Left lobe of liver (tissue), 2 donors: Measurements from ENCODE around the gene UROC1. TPM values are rescaled to one million over a fixed set of nuclear protein-coding genes. Genes with fewer than 3 reads are reported as not detected.
A peak's percentile ranks its signal among the peaks of the same experiment; 100 is the strongest.

ENCODE experiments used
- ATAC-seq: fragments of 200-7000 bp; cut with Tn5 transposase; one replicate; pipeline ENCODE4 v1.9.1; 2020; ENCODE audit warnings: mild to moderate bottlenecking, moderate library complexity
- DNase-seq: peaks from one replicate; pipeline ENCODE4 v3.0.0-alpha.2; 2020; ENCODE audit warnings: low spot score
- total RNA-seq: library from RNA; stranded (reverse); gene quantifications from one replicate; pipeline ENCODE4 v1.2.1, GENCODE V29; 2021
- donor health status: DM: no; HTN: no; CAD: no; lungs with moderate emphysema.
- donor health status: DM: no; HTN: yes; CAD: no.

The UROC1 gene
- 112 TPM for total RNA-seq

DNA sequence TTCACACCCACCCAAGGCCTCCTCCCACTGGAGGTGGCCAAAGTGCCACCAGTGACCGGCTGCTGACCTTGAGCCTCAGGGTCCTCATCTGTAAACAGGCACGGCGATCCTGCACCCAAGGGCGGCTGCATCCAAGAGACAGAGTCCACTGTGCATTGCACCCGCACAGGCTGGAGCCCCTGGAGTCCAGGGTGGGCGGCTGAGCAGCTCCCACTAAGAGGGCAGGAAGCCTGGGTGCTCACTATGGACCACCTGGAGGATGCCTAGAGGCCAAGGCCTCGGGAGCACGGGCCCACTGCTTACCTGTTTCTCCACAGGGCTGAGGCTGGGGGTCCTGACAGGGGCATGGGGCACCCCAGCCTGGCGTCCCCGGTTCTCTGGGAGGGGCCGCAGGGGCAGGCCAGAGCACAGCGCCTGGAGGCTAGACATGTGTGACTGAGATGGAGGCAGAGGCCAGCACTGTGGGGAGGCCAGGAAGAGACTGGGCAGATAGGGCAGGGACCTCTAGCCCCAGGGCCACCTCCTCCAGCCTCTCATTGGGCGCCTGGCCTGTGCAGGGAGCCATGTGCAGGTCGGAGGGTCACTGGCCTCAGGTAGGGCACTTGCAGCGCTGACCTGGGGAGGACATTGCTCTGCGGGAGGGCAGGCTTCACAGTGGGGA is at the start of gene UROC1:
Gene UROC1 (minus strand): TSS at position 483 of the 661 bp plus-strand sequence. CDS start 54 bp downstream, at position 429.
- ATAC-seq (peak; percentile 79), DNase-seq (peak; percentile 95)

GRCh38 chr3:126562737-126563276 is 45.2 kb upstream of the UROC1 start:
- no peak for ATAC-seq
- no peak for DNase-seq

DNA sequence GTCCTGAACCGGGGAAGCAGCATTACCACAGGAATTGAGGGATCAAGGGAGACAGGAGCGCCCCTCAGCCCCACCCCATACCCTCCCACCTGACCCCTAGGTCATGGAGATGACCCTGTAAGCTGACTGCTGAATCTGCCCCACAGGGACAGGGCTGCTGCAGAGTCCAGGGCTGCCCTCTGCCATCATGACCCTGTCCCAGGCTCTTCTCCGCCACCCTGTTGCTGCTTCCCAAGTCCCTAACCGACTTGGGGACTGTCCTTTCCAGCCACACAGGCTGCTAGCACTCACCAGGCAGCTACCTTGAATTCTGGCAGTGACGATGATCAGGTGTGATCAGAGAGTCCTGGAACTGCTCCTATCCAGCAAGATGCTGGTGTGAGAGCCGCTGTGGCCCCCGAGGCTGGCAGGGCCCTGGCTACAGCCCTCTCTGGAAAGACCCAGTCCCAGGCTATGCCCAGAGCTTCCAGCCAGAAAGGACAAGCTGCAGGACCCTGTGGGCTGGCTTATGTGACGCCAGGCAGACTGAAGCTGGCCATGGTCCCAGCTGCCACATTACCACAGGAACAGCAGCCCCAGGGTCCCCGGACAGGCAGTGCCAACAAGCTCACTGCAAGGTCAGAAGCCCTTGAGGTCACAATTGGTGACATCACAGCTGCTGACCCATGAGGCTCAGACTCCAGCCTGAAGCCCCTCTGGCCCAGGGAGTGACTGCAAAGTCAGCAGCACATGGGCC is 40.9 kb upstream of the UROC1 start, which contains the start of gene C3orf22:
Gene C3orf22 (minus strand): TSS at position 597 of the 736 bp plus-strand sequence. CDS start 5,542 bp downstream, outside the sequence.
- no peak for ATAC-seq
- peak; percentile 38 for DNase-seq

GRCh38 chr3:126557761-126558160 is 40.2 kb upstream of the UROC1 start:
- no peak for DNase-seq
- ATAC-seq = no peak

- ATAC-seq = no peak
- DNase-seq = peak; percentile 40
These were observed 39.8 kb upstream of the UROC1 start for GRCh38 chr3:126557415-126557745.

DNA sequence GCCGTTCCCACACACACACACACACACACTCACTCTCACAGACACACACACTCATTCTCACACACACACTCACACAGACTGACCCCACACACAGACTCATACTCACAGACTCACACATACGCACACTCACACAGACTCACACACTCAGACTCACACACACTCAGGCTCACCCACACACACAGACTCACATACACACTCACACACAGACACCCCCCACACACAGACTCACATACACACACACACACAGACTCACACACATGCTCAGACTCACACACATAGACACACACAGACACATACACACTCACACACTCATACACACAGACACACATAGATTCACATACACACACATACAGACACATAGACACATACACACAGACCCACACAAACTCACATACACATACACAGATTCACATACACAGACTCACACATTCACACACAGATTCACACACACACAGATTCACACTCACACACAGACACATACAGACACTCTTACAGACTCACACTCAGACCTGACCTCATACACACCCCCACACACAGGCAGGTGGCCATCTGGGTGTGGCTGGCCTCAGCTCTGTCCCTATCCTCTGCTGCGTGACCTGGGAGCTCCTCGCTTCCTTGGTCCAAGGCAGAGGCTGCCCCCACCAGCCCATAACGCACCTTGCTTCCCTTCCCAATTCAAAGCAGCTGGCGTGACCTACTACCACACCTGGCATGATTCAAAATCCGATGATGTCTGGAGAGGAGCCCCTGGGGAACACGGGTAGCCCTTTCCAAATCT is 39.3 kb upstream of the UROC1 start:
- ATAC-seq = peak; percentile 27
- DNase-seq = no peak

DNA sequence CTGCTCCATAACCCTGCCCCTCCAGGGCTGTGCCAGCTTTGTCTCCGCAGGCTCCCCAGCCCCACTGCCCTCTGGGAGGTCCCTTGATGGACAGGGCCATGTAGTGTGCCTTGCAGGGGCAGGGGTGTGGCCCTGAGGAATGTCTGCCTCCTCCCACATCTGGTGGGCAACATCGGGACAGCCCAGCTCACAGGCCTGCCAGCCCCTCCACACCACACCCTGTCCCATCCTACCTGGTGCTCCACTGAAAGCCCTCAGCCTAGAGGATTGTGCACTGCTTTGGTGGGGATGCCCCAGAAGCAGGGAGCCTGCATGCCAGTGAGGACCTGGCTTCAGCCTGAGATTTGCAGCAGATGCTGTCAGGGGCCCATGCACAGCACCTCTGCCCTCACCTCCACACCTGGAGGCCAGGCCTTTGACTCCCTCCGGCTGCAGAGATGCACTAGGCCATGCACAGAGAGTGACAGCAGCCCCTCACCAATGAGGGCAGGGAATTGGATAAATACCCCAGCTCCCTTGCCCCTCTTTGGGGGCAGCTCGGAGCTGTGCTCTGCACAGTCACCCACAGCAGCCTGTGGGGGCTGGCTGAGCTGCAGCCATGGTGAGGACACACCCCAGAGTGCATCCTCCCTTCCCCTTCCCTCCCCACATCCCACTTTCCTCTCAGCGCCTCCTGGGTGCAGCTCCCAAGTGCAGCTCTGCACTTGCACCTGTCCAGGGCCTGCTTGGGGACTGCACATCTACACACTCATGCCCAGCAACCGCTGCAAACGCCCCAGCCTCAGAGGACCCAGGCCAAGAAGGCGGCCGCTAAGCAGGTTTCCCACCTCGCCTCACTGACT is 38.4 kb upstream of the UROC1 start:
- peak; percentile 40 for DNase-seq
- no peak for ATAC-seq

GRCh38 chr3:126554560-126555525 is 37.3 kb upstream of the UROC1 start:
- peak; percentile 34 for DNase-seq
- peak; percentile 25 for ATAC-seq

GRCh38 chr3:126553284-126554084 is 35.9 kb upstream of the UROC1 start:
- no peak for ATAC-seq
- no peak for DNase-seq

- ATAC-seq (no peak), DNase-seq (no peak)
These were observed 35.2 kb upstream of the UROC1 start for GRCh38 chr3:126552688-126553283.

DNA sequence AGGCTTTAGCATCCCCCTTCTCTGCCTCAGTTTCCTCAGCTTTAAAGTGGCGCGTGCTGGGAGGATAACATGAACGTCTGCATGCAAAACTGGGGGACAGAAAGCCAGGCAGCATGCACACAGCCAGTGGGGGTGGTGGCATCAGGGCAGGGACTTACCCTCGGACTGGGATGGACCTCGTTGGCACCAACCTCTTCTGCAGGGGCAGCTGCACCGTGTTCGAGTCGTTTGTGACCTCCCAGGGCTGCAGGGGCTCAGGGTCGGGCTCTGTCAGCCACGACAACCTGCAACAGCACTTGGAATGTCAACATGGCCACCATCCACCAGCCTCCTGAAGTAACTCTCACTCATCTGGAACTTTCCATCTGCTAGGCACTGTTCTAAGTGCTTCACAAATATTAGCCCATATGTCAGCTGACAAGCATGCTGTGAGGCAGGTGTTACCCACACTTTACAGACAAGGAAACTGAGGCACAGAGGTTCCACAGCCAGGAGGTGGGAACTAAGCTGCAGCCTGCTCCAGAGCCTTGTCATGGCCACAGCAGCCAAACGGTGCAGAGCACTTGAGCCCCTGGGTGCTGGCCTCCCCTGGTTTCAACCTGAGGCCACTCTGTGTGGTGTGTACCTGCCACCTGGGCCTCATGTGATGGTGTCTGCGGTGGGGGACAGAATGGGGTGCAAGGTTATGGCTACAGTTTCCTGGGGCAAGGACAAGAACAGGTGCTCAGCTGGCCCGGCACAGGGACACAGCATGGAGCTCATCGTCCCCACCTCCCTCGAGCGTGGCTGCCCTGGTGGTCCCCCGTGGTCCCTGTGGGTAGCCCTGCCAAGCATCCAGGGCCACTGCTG is 34.5 kb upstream of the UROC1 start:
- peak; percentile 35 for DNase-seq
- ATAC-seq = no peak

GRCh38 chr3:126551121-126551838 is 33.7 kb upstream of the UROC1 start:
- DNase-seq (peak; percentile 38), ATAC-seq (no peak)

GRCh38 chr3:126550488-126551051 is 33.0 kb upstream of the UROC1 start:
- DNase-seq (peak; percentile 43), ATAC-seq (no peak)

DNA sequence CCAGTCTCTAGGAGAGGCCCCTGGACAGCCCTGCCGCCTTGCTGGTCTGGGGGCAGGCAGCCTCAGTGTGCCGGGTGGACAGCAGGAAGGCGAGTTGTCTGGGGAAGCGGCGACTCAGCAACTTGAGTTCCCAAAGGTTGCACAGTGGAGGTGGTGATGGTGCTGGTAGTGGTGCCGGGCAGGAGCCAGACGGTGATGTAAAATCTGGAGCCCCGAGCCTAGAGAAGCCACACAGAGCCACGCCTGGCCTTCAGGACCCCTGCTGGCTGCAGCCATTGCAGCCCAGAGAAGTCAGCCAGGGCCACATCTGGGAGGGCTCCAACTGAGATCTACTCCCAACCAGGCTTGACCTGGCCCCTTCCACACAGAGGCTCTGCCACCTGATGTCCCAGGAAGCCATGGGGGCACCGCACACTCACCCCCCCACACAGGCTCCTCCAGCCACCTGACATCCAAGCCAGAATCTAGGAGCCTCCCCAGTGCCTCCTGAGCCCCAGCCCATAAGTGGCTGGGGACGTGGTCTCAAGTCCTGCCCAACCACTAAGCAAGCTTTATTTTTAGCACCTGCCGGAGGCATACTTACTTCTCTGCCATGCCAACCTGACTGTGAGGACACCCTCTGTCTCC is 32.4 kb upstream of the UROC1 start:
- no peak for DNase-seq
- no peak for ATAC-seq
